ENCODE measurements around the gene KMT5C.

The KMT5C gene

GRCh38 chr19:55339105-55339888 lies at the start of gene KMT5C:
Gene KMT5C, plus strand, starts transcription at chr19:55339876. Its CDS starts 2,061 bp downstream, at chr19:55341937.
- DNase-seq: peak; percentile 98

- DNase-seq: no peak
Observed at GRCh38 chr19:55297267-55297666, 42.4 kb upstream of the KMT5C start.

DNA sequence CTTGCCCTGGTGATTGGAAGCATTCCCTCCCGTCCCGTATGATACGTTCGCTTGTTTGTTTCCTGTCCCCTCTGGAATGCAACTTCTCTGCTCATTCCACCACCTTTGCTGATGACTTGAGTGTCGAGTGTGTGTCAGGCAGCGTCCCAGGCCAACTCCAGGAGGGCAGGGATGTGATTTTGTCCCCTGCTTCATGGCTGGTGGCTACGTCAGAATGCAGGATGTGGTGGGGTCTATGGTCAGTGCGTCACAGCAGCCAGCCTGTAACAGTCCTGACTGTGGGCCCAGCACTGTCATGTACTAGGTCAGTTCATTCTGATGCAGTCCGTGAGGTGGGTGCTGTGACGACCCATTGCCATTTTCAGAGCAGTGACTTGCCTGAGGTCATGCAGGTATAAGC lies 39.7 kb upstream of the KMT5C start:
- DNase-seq: no peak

DNA sequence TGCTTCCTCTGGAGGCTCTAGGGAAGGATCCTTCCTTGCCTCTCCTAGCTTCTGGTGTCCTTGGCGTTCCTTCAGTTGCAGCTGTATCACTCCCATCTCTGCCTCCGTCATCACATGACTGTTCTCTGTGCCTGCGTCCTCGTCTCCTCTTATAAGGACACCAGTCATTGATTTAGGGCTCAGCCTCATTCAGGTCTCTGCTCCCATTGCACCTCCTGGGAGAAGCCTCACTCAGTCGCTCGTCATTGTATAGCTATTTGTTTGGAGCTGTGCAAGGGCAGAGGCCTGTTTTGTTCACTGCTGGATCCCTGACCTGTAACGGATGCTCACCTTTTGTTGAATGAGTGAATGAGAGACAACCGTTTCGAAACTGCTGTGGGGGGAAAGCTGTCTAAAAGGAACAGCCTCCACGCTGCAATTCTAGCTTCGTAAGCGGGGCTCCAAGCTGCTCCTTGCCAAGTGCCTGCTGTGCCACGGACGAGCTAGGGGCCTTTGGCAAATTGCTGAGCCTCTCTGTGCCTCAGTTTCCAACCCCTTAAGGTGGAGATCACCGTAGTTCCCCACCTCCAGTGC lies 38.7 kb upstream of the KMT5C start:
- DNase-seq: no peak

- DNase-seq: peak; percentile 14
Observed at GRCh38 chr19:55301459-55302317, 38.0 kb upstream of the KMT5C start.

DNA sequence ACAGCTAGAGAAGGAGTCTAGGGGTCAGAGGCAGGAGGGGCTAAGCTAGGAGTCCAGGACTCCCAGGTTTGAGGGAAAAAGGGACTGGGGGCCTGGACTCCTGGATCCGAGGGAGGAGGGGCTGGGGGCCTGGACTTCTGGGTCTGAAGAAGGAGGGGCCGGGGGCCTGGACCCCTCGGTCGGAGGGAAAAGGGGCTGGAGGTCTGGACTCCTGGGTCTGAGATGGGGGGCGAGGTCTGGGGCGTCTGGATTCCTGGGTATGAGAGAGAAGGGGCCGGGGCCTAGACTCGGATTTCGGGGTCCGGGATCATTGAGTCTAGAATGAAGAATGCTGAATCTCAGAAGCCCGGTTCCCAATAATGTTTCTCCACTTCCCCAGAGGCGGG lies 37.4 kb upstream of the KMT5C start:
- DNase-seq: no peak

DNA sequence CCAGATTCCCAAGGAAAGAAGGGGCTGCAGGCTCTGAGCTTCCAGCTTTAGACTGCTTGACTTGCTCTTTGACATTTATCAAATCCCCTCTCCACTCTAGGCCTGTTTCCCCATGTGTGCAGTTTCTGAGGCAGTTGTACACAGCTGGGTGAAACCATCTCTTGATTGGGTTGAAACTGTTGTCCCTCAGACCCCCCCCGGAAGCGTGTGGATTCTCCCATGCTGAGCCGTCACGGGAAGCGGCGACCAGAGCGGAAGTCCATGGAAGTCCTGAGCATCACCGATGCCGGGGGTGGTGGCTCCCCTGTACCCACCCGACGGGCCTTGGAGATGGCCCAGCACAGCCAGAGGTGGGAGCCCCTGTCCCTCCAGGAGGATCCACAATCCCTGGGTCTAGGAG lies 36.2 kb upstream of the KMT5C start:
- no peak for DNase-seq

- no peak for DNase-seq
Observed at GRCh38 chr19:55304279-55304978, 35.2 kb upstream of the KMT5C start.

DNA sequence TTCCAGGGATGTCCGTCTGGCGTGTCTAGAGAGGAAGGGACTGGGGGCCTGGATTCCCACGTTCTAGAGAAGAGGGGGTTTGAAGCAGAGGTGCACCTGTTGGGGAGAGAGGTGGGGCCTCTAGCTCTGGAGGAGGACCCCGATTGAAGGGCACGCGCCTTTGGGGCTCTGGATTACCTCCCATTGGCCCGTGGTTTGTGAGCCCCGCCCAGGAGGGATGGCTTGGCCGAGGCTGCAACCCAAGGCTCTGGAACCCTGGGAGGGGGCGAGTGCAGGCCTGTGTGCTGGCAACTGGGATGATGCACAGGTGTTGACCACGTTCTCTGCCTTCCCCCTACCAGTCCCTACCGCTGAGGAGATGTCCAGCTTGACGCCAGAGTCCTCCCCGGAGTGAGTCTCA lies 34.7 kb upstream of the KMT5C start:
- no peak for DNase-seq

DNA sequence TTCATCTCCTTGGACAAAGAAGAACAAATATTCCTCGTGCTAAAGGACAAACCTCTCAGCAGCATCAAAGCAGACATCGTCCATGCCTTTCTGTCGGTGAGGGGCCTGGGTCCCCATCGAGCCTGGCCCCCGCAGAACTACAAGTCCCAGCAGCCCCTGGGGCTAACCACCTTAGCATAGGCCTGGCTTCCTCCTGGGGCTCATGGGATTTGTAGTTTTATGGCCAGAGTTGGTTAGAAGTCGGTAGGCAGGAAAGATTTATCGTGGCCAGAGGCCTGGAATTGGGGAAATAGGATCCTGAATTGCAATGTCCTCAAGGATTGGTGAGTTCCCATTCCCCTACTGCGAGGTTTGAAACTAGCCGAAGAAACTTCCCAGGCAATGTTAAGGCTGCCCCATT lies 34.2 kb upstream of the KMT5C start:
- no peak for DNase-seq

DNA sequence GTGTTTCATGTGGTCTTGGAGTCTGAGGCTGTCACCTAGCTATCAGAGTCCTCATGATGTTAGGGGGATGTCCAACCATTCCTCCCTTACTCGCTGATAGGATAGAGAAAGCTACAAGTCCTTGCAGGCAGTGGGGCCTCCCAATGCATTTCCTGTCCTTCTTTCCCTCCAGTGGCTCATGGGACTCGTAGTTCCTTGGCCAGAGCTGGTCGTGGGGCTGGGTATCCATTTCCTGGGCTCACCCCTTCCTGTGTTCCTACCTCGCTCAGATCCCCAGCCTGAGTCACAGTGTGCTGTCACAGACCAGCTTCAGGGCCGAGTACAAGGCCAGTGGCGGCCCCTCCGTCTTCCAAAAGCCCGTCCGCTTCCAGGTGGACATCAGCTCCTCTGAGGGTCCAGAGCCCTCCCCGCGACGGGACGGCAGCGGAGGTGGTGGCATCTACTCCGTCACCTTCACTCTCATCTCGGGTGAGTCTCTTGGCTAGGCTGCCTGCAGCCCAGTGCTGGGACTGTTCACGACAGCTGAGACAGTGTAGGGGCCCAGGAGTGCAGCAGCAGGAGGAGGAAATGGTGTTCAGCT lies 33.6 kb upstream of the KMT5C start:
- no peak for DNase-seq

GRCh38 chr19:55306712-55307111 lies 33.0 kb upstream of the KMT5C start:
- DNase-seq: no peak

GRCh38 chr19:55308281-55308680 lies 31.4 kb upstream of the KMT5C start:
- DNase-seq: no peak

- no peak for DNase-seq
Observed at GRCh38 chr19:55309448-55309847, 30.2 kb upstream of the KMT5C start.

DNA sequence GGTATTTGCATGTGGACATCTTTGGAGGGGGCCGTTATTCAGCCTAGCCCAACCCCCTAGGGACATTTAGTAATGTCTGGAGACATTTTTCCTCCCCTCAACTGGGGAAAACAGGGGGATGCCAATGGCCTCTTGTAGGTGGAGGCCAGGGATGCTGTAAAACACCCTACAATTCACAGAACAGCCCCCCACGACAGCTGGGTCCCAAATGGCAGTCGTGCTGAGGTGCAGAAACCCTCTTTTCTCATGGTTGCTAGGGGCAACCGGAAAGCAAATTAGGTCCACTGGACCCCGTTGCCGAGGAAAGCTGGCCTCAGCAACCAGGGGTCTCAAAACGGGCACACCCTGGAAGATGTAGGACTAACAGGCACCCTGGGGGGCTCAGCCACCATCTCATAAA lies 29.2 kb upstream of the KMT5C start:
- no peak for DNase-seq

GRCh38 chr19:55311397-55311796 lies 28.3 kb upstream of the KMT5C start:
- DNase-seq: no peak

DNA sequence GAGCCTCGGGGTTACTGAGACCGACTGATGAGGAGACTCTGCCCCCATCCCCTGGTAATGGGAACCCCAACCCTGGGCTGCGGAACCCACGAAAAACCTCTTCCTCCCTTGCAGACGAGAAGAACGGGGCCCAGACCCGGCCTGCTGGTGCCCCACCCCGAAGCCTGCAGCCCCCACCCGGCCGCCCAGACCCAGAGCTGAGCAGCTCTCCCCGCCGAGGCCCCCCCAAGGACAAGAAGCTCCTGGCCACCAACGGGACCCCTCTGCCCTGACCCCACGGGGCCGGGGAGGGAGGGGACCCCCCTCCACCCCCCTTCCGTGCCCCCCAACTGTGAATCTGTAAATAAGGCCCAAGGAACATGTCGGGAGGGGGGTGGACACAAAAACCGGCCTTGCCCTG lies 27.9 kb upstream of the KMT5C start:
- DNase-seq: no peak

GRCh38 chr19:55312621-55313512 lies 26.8 kb upstream of the KMT5C start:
- DNase-seq: no peak

DNA sequence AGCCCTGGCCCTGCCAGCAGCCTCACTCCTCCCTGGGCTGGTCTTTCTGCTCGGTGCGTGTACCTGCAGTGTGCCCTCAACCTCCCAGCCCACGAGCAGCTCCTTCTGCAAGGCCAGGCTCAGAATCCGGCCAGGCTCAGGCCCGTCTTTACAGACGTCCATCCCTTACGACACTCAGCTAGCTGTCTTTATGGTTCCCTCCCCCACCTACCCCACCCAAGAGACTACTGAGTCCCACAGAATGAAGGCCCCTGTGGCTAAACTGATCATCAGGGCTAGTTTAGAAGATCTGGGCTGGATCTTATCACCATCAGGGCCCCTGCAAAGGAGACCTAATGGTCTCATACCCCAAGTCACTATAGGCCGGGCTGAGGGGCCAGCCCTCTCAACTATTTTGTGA lies 25.3 kb upstream of the KMT5C start:
- DNase-seq: no peak

GRCh38 chr19:55315956-55316525 lies 23.6 kb upstream of the KMT5C start:
- DNase-seq: no peak

GRCh38 chr19:55316646-55317045 lies 23.0 kb upstream of the KMT5C start:
- DNase-seq: no peak
